Stimulated activated effector memory CD8-positive, alpha-beta T cell treated with anti-CD3 and anti-CD28 coated beads, Interleukin-12 subunit alpha, Interleukin-12 subunit beta, amount 100 ng/mL, for 72 hours (primary cell): ENCODE results near the gene OSBPL2.
A peak's percentile ranks its signal among the peaks of the same experiment; 100 is the strongest.

Source experiments
- ATAC-seq: fragments of 150-1000 bp; cut with Tn5 transposase; 2 replicates; pipeline ENCODE4 v1.10.0; 2021
- DNase-seq, 2 donors: peaks; one replicate each; pipeline ENCODE4 v3.0.0; 2021 to 2022; ENCODE audit warnings: low spot score in 2 of 2
- H3K27ac Mint-ChIP-seq: one replicate; pipeline ENCODE4 v1.8.0; 2022; ENCODE audit warnings: mild to moderate bottlenecking, mixed read lengths
- H3K36me3 Mint-ChIP-seq: one replicate; pipeline ENCODE4 v1.8.0; 2022; ENCODE audit warnings: mild to moderate bottlenecking, mixed read lengths
- H3K4me1 Mint-ChIP-seq: one replicate; pipeline ENCODE4 v1.8.0; 2022; ENCODE audit warnings: mixed read lengths
- H3K4me3 Mint-ChIP-seq: one replicate; pipeline ENCODE4 v1.8.0; 2022; ENCODE audit warnings: mild to moderate bottlenecking, mixed read lengths
- H3K9me3 Mint-ChIP-seq: one replicate; pipeline ENCODE4 v1.8.0; 2022; ENCODE audit warnings: mixed read lengths

The OSBPL2 gene

GRCh38 chr20:62237801-62238568 lies at the start of gene OSBPL2:
OSBPL2 (plus strand) TSS chr20:62238521; CDS start chr20:62256185, 17,664 bp downstream.
- Mint-ChIP-seq H3K27ac (peak within 1 kb of the TSS; percentile 91), H3K4me3 (peak within 1 kb of the TSS; percentile 73), H3K4me1 (peaks cover 30% of the 10 kb centered on the region), H3K9me3 (no peaks in the 10 kb centered on the region), H3K36me3 (peaks cover 7% of the 10 kb centered on the region)
- ATAC-seq: peak; percentile 98
- peak; percentile 100 for DNase-seq

GRCh38 chr20:62190639-62191411 lies 47.5 kb upstream of the OSBPL2 start:
- no peaks in the 10 kb centered on the region for H3K9me3 Mint-ChIP-seq
- no peak overlapping the region for H3K4me3 Mint-ChIP-seq
- peak overlapping the region; percentile 43 for H3K27ac Mint-ChIP-seq
- DNase-seq: no peak
- ATAC-seq: no peak
- H3K4me1 Mint-ChIP-seq: peaks cover 21% of the 10 kb centered on the region
- peaks cover 47% of the 10 kb centered on the region for H3K36me3 Mint-ChIP-seq

- no peak overlapping the region for H3K4me3 Mint-ChIP-seq
- no peak for ATAC-seq
- peak overlapping the region; percentile 43 for H3K27ac Mint-ChIP-seq
- H3K9me3 Mint-ChIP-seq: no peaks in the 10 kb centered on the region
- no peak for DNase-seq
- peaks cover 59% of the 10 kb centered on the region for H3K36me3 Mint-ChIP-seq
- peaks cover 17% of the 10 kb centered on the region for H3K4me1 Mint-ChIP-seq
Measured at GRCh38 chr20:62191781-62192559, 46.4 kb upstream of the OSBPL2 start.

GRCh38 chr20:62192635-62193034 lies 45.7 kb upstream of the OSBPL2 start:
- no peak for ATAC-seq
- no peaks in the 10 kb centered on the region for H3K9me3 Mint-ChIP-seq
- no peak overlapping the region for H3K27ac Mint-ChIP-seq
- no peak for DNase-seq
- peaks cover 13% of the 10 kb centered on the region for H3K4me1 Mint-ChIP-seq
- no peak overlapping the region for H3K4me3 Mint-ChIP-seq
- peaks cover 65% of the 10 kb centered on the region for H3K36me3 Mint-ChIP-seq

GRCh38 chr20:62193079-62194025 lies 45.0 kb upstream of the OSBPL2 start:
- DNase-seq: no peak
- no peak overlapping the region for H3K27ac Mint-ChIP-seq
- H3K4me1 Mint-ChIP-seq: peaks cover 10% of the 10 kb centered on the region

GRCh38 chr20:62195075-62195405 lies 43.3 kb upstream of the OSBPL2 start:
- DNase-seq: no peak
- no peak for ATAC-seq
- H3K36me3 Mint-ChIP-seq: peaks cover 74% of the 10 kb centered on the region
- peaks cover 8% of the 10 kb centered on the region for H3K4me1 Mint-ChIP-seq
- H3K9me3 Mint-ChIP-seq: no peaks in the 10 kb centered on the region
- H3K27ac Mint-ChIP-seq: no peak overlapping the region
- H3K4me3 Mint-ChIP-seq: no peak overlapping the region

More at GRCh38 chr20:62193079-62194025, 45.0 kb upstream of the OSBPL2 start:
- H3K4me3 Mint-ChIP-seq: no peak overlapping the region
- H3K9me3 Mint-ChIP-seq: no peaks in the 10 kb centered on the region
- peaks cover 73% of the 10 kb centered on the region for H3K36me3 Mint-ChIP-seq
- ATAC-seq: no peak

GRCh38 chr20:62195736-62196135 lies 42.6 kb upstream of the OSBPL2 start:
- Mint-ChIP-seq H3K9me3 (no peaks in the 10 kb centered on the region), H3K4me1 (peaks cover 5% of the 10 kb centered on the region), H3K27ac (peak overlapping the region; percentile 33), H3K36me3 (peaks cover 77% of the 10 kb centered on the region), H3K4me3 (no peak overlapping the region)
- ATAC-seq (no peak), DNase-seq (no peak)

GRCh38 chr20:62196286-62196685 lies 42.0 kb upstream of the OSBPL2 start:
- Mint-ChIP-seq H3K36me3 (peaks cover 83% of the 10 kb centered on the region), H3K4me3 (no peak overlapping the region), H3K27ac (no peak overlapping the region), H3K9me3 (no peaks in the 10 kb centered on the region), H3K4me1 (peaks cover 5% of the 10 kb centered on the region)
- no peak for ATAC-seq
- DNase-seq: no peak

GRCh38 chr20:62197311-62197710 lies 41.0 kb upstream of the OSBPL2 start:
- no peak overlapping the region for H3K4me3 Mint-ChIP-seq
- peaks cover 93% of the 10 kb centered on the region for H3K36me3 Mint-ChIP-seq
- ATAC-seq: no peak
- no peak overlapping the region for H3K27ac Mint-ChIP-seq
- H3K4me1 Mint-ChIP-seq: peaks cover 5% of the 10 kb centered on the region
- no peak for DNase-seq
- H3K9me3 Mint-ChIP-seq: no peaks in the 10 kb centered on the region

GRCh38 chr20:62197801-62198200 lies 40.5 kb upstream of the OSBPL2 start:
- no peak overlapping the region for H3K27ac Mint-ChIP-seq
- H3K9me3 Mint-ChIP-seq: no peaks in the 10 kb centered on the region
- peaks cover 96% of the 10 kb centered on the region for H3K36me3 Mint-ChIP-seq
- no peak overlapping the region for H3K4me3 Mint-ChIP-seq
- DNase-seq (no peak), ATAC-seq (no peak)
- peaks cover 5% of the 10 kb centered on the region for H3K4me1 Mint-ChIP-seq

- Mint-ChIP-seq H3K27ac (no peak overlapping the region), H3K4me3 (no peak overlapping the region), H3K4me1 (peaks cover 5% of the 10 kb centered on the region), H3K9me3 (no peaks in the 10 kb centered on the region), H3K36me3 (peaks cover 94% of the 10 kb centered on the region)
- no peak for ATAC-seq
- DNase-seq: no peak
Measured at GRCh38 chr20:62198496-62198895, 39.8 kb upstream of the OSBPL2 start.

GRCh38 chr20:62198931-62199330 lies 39.4 kb upstream of the OSBPL2 start:
- H3K4me1 Mint-ChIP-seq: peaks cover 5% of the 10 kb centered on the region
- DNase-seq: no peak
- no peak for ATAC-seq
- no peaks in the 10 kb centered on the region for H3K9me3 Mint-ChIP-seq
- no peak overlapping the region for H3K4me3 Mint-ChIP-seq
- no peak overlapping the region for H3K27ac Mint-ChIP-seq
- peaks cover 92% of the 10 kb centered on the region for H3K36me3 Mint-ChIP-seq

GRCh38 chr20:62200491-62201172 lies 37.7 kb upstream of the OSBPL2 start:
- no peak for ATAC-seq
- peaks cover 2% of the 10 kb centered on the region for H3K4me1 Mint-ChIP-seq
- no peak overlapping the region for H3K27ac Mint-ChIP-seq
- no peak for DNase-seq
- no peaks in the 10 kb centered on the region for H3K9me3 Mint-ChIP-seq
- H3K36me3 Mint-ChIP-seq: peaks cover 78% of the 10 kb centered on the region
- H3K4me3 Mint-ChIP-seq: no peak overlapping the region
